ENCODE results near the gene TYRP1. TPM values are rescaled to one million over a fixed set of nuclear protein-coding genes. Genes with fewer than 3 reads are reported as not detected.
A peak's percentile ranks its signal among the peaks of the same experiment; 100 is the strongest.

The TYRP1 gene
- total RNA-seq, 1 experiment from 2014 or later, result not detected

GRCh38 chr9:12720551-12720950 is 27.4 kb downstream of the TYRP1 start:
- DNase-seq (ENCODE audit: low read depth), result no peak
- in situ Hi-C loops (cut with HindIII; ENCODE audit: low pct_unique_long_range_greater_than_20kb, low sequenced_read_pairs), result no loop called here

GRCh38 chr9:12722131-12722530 is 28.9 kb downstream of the TYRP1 start:
- DNase-seq (ENCODE audit: low read depth), result no peak
- in situ Hi-C loops (cut with HindIII; ENCODE audit: low pct_unique_long_range_greater_than_20kb, low sequenced_read_pairs), result no loop called here

- peak; percentile 16 for DNase-seq (ENCODE audit: low read depth)
- in situ Hi-C loops (cut with HindIII; ENCODE audit: low pct_unique_long_range_greater_than_20kb, low sequenced_read_pairs), result no loop called here
Observed at GRCh38 chr9:12723409-12724028, 30.3 kb downstream of the TYRP1 start.

GRCh38 chr9:12726795-12727194 is 33.6 kb downstream of the TYRP1 start:
- in situ Hi-C loops (cut with HindIII; ENCODE audit: low pct_unique_long_range_greater_than_20kb, low sequenced_read_pairs), result no loop called here
- DNase-seq (ENCODE audit: low read depth), result no peak

- DNase-seq (ENCODE audit: low read depth), result no peak
- in situ Hi-C loops (cut with HindIII; ENCODE audit: low pct_unique_long_range_greater_than_20kb, low sequenced_read_pairs), result no loop called here
Observed at GRCh38 chr9:12730198-12730597, 37.0 kb downstream of the TYRP1 start.

GRCh38 chr9:12730927-12731326 is 37.7 kb downstream of the TYRP1 start:
- DNase-seq (ENCODE audit: low read depth), result no peak
- in situ Hi-C loops (cut with HindIII; ENCODE audit: low pct_unique_long_range_greater_than_20kb, low sequenced_read_pairs), result no loop called here

- DNase-seq (ENCODE audit: low read depth), result no peak
- in situ Hi-C loops (cut with HindIII; ENCODE audit: low pct_unique_long_range_greater_than_20kb, low sequenced_read_pairs), result no loop called here
Observed at GRCh38 chr9:12732971-12733370, 39.8 kb downstream of the TYRP1 start.

GRCh38 chr9:12735665-12736064 is 42.5 kb downstream of the TYRP1 start:
- in situ Hi-C loops (cut with HindIII; ENCODE audit: low pct_unique_long_range_greater_than_20kb, low sequenced_read_pairs), result no loop called here
- DNase-seq (ENCODE audit: low read depth), result no peak

- DNase-seq (ENCODE audit: low read depth), result no peak
- in situ Hi-C loops (cut with HindIII; ENCODE audit: low pct_unique_long_range_greater_than_20kb, low sequenced_read_pairs), result no loop called here
Observed at GRCh38 chr9:12737871-12738270, 44.7 kb downstream of the TYRP1 start.

- DNase-seq (ENCODE audit: low read depth), result no peak
- in situ Hi-C loops (cut with HindIII; ENCODE audit: low pct_unique_long_range_greater_than_20kb, low sequenced_read_pairs), result no loop called here
Observed at GRCh38 chr9:12739014-12739652, 45.9 kb downstream of the TYRP1 start.

- no peak for DNase-seq (ENCODE audit: low read depth)
- in situ Hi-C loops (cut with HindIII; ENCODE audit: low pct_unique_long_range_greater_than_20kb, low sequenced_read_pairs), result no loop called here
Observed at GRCh38 chr9:12740845-12741244, 47.7 kb downstream of the TYRP1 start.

- in situ Hi-C loops (cut with HindIII; ENCODE audit: low pct_unique_long_range_greater_than_20kb, low sequenced_read_pairs), result no loop called here
- no peak for DNase-seq (ENCODE audit: low read depth)
Observed at GRCh38 chr9:12748016-12748415, 54.8 kb downstream of the TYRP1 start.

- in situ Hi-C loops (cut with HindIII; ENCODE audit: low pct_unique_long_range_greater_than_20kb, low sequenced_read_pairs), result no loop called here
- DNase-seq (ENCODE audit: low read depth), result no peak
Observed at GRCh38 chr9:12748954-12749353, 55.8 kb downstream of the TYRP1 start.

GRCh38 chr9:12753931-12754330 is 60.7 kb downstream of the TYRP1 start:
- peak; percentile 57 for DNase-seq (ENCODE audit: low read depth)
- in situ Hi-C loops (cut with HindIII; ENCODE audit: low pct_unique_long_range_greater_than_20kb, low sequenced_read_pairs), result no loop called here

GRCh38 chr9:12759761-12760160 is 66.6 kb downstream of the TYRP1 start:
- in situ Hi-C loops (cut with HindIII; ENCODE audit: low pct_unique_long_range_greater_than_20kb, low sequenced_read_pairs), result no loop called here
- no peak for DNase-seq (ENCODE audit: low read depth)

Other genes starting within 250 kb of the TYRP1 start
- gene LURAP1L, start 81.6 kb downstream of the TYRP1 start, total RNA-seq (2014; rRNA removed; shearing (Covaris generic); ENCODE audit: low replicate concordance), result 28.4 TPM in 2 replicates

Data from Caki2 (cell line).